ENCODE data around the gene GSTM1.

DNA sequence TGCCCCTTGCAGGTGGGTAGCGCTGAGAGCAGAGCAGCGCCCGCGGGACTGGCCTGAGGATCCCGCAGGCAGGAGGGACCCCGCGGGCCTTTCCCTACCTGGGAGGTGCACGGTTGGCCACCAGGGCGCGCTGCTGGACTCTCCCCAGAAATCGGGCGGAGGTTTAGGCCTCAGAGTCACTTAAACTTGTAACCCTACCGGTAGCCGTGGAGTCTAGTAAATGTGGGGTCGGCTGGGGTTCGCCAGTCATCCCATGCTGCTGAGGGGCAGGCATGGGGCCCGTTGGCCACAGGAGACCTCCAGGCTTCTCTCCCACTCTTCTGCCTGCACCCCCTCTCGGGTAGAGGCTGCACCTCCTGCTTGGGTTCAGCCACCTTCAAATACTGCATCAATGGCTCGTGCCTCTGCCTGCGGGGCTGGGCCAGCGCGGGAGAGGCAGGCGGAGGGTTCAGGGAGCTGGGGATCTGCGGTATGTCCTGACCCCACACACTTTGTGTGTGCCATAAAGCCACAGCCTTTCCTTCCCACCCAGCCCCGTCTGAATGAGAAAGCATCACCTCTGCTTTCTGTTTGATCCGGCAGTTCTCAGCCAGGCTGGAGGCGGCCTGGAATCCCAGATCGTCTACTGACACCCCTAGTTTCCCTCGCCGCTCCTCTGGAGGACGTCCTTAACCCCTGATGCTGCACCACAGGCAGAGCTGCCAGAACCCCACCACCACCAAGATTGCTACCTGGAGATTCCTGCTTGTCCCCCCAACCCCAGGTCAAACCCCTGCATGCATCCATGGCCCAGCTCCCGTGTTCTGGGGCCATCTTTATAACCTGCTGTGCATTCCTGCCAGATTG is 44.0 kb upstream of the GSTM1 start:
- TF ChIP-seq, protein P1, sequence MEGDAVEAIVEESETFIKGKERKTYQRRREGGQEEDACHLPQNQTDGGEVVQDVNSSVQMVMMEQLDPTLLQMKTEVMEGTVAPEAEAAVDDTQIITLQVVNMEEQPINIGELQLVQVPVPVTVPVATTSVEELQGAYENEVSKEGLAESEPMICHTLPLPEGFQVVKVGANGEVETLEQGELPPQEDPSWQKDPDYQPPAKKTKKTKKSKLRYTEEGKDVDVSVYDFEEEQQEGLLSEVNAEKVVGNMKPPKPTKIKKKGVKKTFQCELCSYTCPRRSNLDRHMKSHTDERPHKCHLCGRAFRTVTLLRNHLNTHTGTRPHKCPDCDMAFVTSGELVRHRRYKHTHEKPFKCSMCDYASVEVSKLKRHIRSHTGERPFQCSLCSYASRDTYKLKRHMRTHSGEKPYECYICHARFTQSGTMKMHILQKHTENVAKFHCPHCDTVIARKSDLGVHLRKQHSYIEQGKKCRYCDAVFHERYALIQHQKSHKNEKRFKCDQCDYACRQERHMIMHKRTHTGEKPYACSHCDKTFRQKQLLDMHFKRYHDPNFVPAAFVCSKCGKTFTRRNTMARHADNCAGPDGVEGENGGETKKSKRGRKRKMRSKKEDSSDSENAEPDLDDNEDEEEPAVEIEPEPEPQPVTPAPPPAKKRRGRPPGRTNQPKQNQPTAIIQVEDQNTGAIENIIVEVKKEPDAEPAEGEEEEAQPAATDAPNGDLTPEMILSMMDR (IDR thresholded peaks at IDR 0.05) = peak; percentile 70 to 82 (median 74)
- no peak for TF ChIP-seq POLR2A (IDR thresholded peaks at IDR 0.05)
